Panc1 (cell line): ENCODE data around the gene MAP1B. TPM values are rescaled to one million over a fixed set of nuclear protein-coding genes. Genes with fewer than 3 reads are reported as not detected.
"Not testable (repeated sequence)": the region's sequence is repeated elsewhere in the genome, so short reads cannot be mapped to it uniquely, and the experiment has no call there.

Experiments used
- ATAC-seq: fragments of 200-7000 bp; cut with Tn5 transposase; 2 replicates; pipeline ENCODE4 v1.9.1; 2020; ENCODE audit warnings: mild to moderate bottlenecking, moderate library complexity
- BruUV-seq: library from RNA; stranded (reverse); fragments of 400-500 nt; replicated peaks from 2 replicates; lab custom pipeline; 2021; lab: Mats Ljungman, UMichigan
- CTCF ChIA-PET: fragments of 300-600 bp; sonication (Branson Sonifier 250); formaldehyde crosslinking; loops from one replicate; lab custom pipeline; 2022; ENCODE audit warnings: antibody characterized with exemption; lab: Charles Lee
- POLR2A ChIA-PET: fragments of 300-600 bp; sonication (Branson Sonifier 250); formaldehyde crosslinking; loops from one replicate; lab custom pipeline; 2022; ENCODE audit warnings: antibody characterized with exemption; lab: Charles Lee
- DNase-seq: peaks from one replicate; pipeline ENCODE4 v3.0.0-alpha.2; 2010; ENCODE audit warnings: low read depth, low spot score
- H3K27ac ChIP-seq: 2 replicates; pipeline ENCODE4 v1.5.1; 2011; ENCODE audit warnings: mild to moderate bottlenecking, low read length, inconsistent platforms
- H3K27me3 ChIP-seq: fragments of 200-500 bp; sonication (Bioruptor generic); 2 replicates; pipeline ENCODE4 v1.6.0; 2014; ENCODE audit warnings: low read length, inconsistent platforms; ENCODE audit not compliant: control insufficient read depth, insufficient read depth
- H3K36me3 ChIP-seq: fragments of 200-500 bp; sonication (Bioruptor generic); 2 replicates; pipeline ENCODE4 v1.5.1; 2014; ENCODE audit warnings: inconsistent platforms, mild to moderate bottlenecking, low read length, moderate library complexity; ENCODE audit not compliant: control insufficient read depth, insufficient read depth
- H3K4me1 ChIP-seq: 2 replicates; pipeline ENCODE4 v1.5.1; 2011; ENCODE audit warnings: inconsistent platforms, mild to moderate bottlenecking, low read length, moderate library complexity; ENCODE audit not compliant: control insufficient read depth, insufficient read depth
- H3K4me3 ChIP-seq, 2 experiments: 2 replicates each; pipeline ENCODE4 v1.5.1; 2011 to 2012; ENCODE audit warnings: low read depth in 2 of 2, low read length in 2 of 2, mild to moderate bottlenecking in 2 of 2, inconsistent platforms in 1 of 2, moderate library complexity in 1 of 2
- H3K9me3 ChIP-seq: fragments of 200-500 bp; sonication (Bioruptor generic); 2 replicates; pipeline ENCODE4 v1.5.1; 2014; ENCODE audit warnings: low read depth, mild to moderate bottlenecking, inconsistent platforms, low read length, moderate library complexity; ENCODE audit not compliant: control insufficient read depth, insufficient read depth
- CTCF ChIP-seq: fragments of 450-650 bp; IDR thresholded peaks from 2 replicates; pipeline ENCODE4 v1.5.1; 2017; ENCODE audit warnings: mild to moderate bottlenecking
- POLR2AphosphoS5 ChIP-seq: IDR thresholded peaks from 2 replicates; pipeline ENCODE4 v1.6.1; 2012; ENCODE audit warnings: mild to moderate bottlenecking, low read depth, low read length, moderate library complexity
- REST ChIP-seq, 2 experiments: IDR thresholded peaks; 2 replicates each; pipeline ENCODE4 v1.6.1; 2011 to 2012; ENCODE audit warnings: low read depth in 2 of 2, control low read depth in 1 of 2, low read length in 1 of 2, mild to moderate bottlenecking in 1 of 2, moderate library complexity in 1 of 2; ENCODE audit not compliant: insufficient read depth in 1 of 2
- SIN3A ChIP-seq: IDR thresholded peaks from 2 replicates; pipeline ENCODE4 v1.6.1; 2012; ENCODE audit warnings: low read depth, mild to moderate bottlenecking, low read length, moderate library complexity, borderline replicate concordance; ENCODE audit not compliant: insufficient read depth
- TCF7L2 ChIP-seq: IDR thresholded peaks from 2 replicates; pipeline ENCODE4 v1.6.1; 2011; ENCODE audit warnings: mild to moderate bottlenecking, low read depth, low read length, inconsistent platforms
- in situ Hi-C: cut with HindIII; loops from 2 replicates; pipeline ENCODE4 v1.10.0; 2016; ENCODE audit warnings: low sequenced_read_pairs, low pct_unique_long_range_greater_than_20kb
- intact Hi-C: fragments of 100-400 bp; cut with micrococcal nuclease; formaldehyde crosslinking; loops from one replicate; pipeline ENCODE4 v1.10.0; 2022; ENCODE audit not compliant: unreplicated experiment
- total RNA-seq: library from RNA; stranded (reverse); gene quantifications from one replicate; pipeline ENCODE4 v1.2.1, GENCODE V29; 2021; ENCODE audit not compliant: unreplicated experiment

MAP1B gene
- total RNA-seq, 1 experiment from 2014 or later = 82.3 TPM

- DNase-seq (no peak), ATAC-seq (no peak)
- no peaks in the 10 kb centered on the region for H3K4me1 ChIP-seq
- ChIA-PET CTCF (no interaction called here), POLR2A (no interaction called here)
- no TSS peak for BruUV-seq
- no peak overlapping the region for H3K27ac ChIP-seq
- H3K9me3 ChIP-seq = no peaks in the 10 kb centered on the region
- no peaks in the 10 kb centered on the region for H3K36me3 ChIP-seq
- H3K4me3 ChIP-seq = no peak overlapping the region
- intact Hi-C loops (no loop called here), in situ Hi-C loops (no loop called here)
- H3K27me3 ChIP-seq = no peaks in the 10 kb centered on the region
- TF ChIP-seq CTCF (no peak), TCF7L2 (no peak), POLR2AphosphoS5 (no peak), REST (IDR thresholded peaks at IDR 0.05; ENCODE audit: insufficient read depth in 1 of 2, low read depth in 2 of 2, low read length in 1 of 2) (no peak), SIN3A (no peak)
These were observed 62.8 kb downstream of the MAP1B start for GRCh38 chr5:72170101-72170500.

GRCh38 chr5:72171181-72171580 lies 63.9 kb downstream of the MAP1B start:
- H3K36me3 ChIP-seq, BruUV-seq, CTCF ChIA-PET, intact Hi-C loops, H3K9me3 ChIP-seq, ATAC-seq, in situ Hi-C loops, H3K4me1 ChIP-seq, DNase-seq, H3K27ac ChIP-seq, H3K27me3 ChIP-seq, H3K4me3 ChIP-seq: not testable (repeated sequence)
- POLR2A ChIA-PET = interaction anchor here (0.5 kb wide), 1 partner anchor 9 kb away, joined by 3 read pairs; no protein-coding TSS in a partner anchor

- POLR2A ChIA-PET = no interaction called here
- no peak for ATAC-seq
- H3K36me3 ChIP-seq = no peaks in the 10 kb centered on the region
These were observed 64.4 kb downstream of the MAP1B start for GRCh38 chr5:72171667-72172066.

More at GRCh38 chr5:72171667-72172066, 64.4 kb downstream of the MAP1B start:
- Histone ChIP-seq H3K4me3 (no peak overlapping the region), H3K4me1 (no peaks in the 10 kb centered on the region), H3K9me3 (no peaks in the 10 kb centered on the region), H3K27ac (no peak overlapping the region), H3K27me3 (no peaks in the 10 kb centered on the region)
- no TSS peak for BruUV-seq
- no peak for DNase-seq
- in situ Hi-C loops (no loop called here), intact Hi-C loops (no loop called here)
- CTCF ChIA-PET = no interaction called here
- TF ChIP-seq REST (IDR thresholded peaks at IDR 0.05; ENCODE audit: insufficient read depth in 1 of 2, low read depth in 2 of 2, low read length in 1 of 2) (no peak), TCF7L2 (no peak), CTCF (no peak), SIN3A (no peak), POLR2AphosphoS5 (no peak)
